ENCODE measurements around the gene VARS2. TPM values are rescaled to one million over a fixed set of nuclear protein-coding genes. Genes with fewer than 3 reads are reported as not detected.

VARS2 gene
- total RNA-seq, 2 experiments from 2014 or later = 83.0 to 84.0 TPM

DNA sequence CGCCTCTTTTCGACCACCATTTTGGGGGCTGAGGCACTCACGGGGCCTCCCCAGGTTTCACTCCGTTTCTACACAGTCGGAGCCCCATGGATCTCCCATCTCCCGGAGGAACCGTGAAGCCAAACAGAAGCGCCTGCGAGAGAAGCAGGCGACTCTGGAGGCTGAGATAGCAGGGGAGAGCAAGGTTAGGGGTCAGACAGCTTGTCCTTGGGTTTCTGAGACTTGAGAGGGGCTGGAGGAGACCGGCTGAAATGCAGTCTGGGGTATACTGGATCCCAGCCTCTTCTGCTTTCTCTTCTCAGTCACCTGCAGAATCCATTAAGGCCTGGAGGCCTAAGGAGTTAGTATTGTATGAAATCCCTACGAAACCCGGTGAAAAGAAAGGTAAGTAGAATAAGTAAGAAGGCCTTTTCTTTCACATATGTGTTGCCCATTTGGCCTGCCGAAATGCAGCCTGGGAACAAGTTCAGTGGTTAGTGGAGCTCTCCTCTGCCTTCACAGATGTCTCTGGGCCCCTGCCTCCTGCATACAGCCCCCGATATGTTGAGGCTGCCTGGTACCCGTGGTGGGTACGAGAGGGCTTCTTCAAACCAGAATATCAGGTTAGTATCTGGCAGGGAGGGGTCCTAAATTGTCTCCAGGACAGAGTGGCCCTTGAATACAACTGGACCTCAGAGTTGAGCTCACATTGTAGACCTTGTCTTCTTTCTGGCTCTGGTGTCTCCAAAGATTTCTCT lies 984 bp downstream of the VARS2 start:
- peak overlapping the region; percentile 88 for H3K27ac Mint-ChIP-seq
- no peaks in the 10 kb centered on the region for H3K9me3 Mint-ChIP-seq
- H3K36me3 Mint-ChIP-seq (ENCODE audit: low read depth) = peaks cover 52% of the 10 kb centered on the region
- peak overlapping the region; percentile 80 for H3K4me3 Mint-ChIP-seq
- peaks cover 26% of the 10 kb centered on the region for H3K4me1 Mint-ChIP-seq (ENCODE audit: low read depth)
- ATAC-seq (no peak), DNase-seq (peak; percentile 22)
- intact Hi-C loops (cut with micrococcal nuclease) = loop anchor here (5.0 kb wide), 1 partner anchor 172 kb away; no protein-coding TSS in a partner anchor
- TF ChIP-seq, protein P1, sequence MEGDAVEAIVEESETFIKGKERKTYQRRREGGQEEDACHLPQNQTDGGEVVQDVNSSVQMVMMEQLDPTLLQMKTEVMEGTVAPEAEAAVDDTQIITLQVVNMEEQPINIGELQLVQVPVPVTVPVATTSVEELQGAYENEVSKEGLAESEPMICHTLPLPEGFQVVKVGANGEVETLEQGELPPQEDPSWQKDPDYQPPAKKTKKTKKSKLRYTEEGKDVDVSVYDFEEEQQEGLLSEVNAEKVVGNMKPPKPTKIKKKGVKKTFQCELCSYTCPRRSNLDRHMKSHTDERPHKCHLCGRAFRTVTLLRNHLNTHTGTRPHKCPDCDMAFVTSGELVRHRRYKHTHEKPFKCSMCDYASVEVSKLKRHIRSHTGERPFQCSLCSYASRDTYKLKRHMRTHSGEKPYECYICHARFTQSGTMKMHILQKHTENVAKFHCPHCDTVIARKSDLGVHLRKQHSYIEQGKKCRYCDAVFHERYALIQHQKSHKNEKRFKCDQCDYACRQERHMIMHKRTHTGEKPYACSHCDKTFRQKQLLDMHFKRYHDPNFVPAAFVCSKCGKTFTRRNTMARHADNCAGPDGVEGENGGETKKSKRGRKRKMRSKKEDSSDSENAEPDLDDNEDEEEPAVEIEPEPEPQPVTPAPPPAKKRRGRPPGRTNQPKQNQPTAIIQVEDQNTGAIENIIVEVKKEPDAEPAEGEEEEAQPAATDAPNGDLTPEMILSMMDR (IDR thresholded peaks at IDR 0.05) = no peak
- POLR2A ChIA-PET = interaction anchor here (0.8 to 2.0 kb wide), 10 partner anchors 9 to 177 kb away, joined by 3 to 8 read pairs (median 3); no protein-coding TSS in a partner anchor
- CTCF ChIA-PET = interaction anchor here (0.7 to 9.2 kb wide), 31 partner anchors 9 to 433 kb away, joined by 3 to 116 read pairs (median 5); no protein-coding TSS in a partner anchor
- no peaks in the 10 kb centered on the region for H3K27me3 Mint-ChIP-seq

GRCh38 chr6:30915591-30915946 lies 1.5 kb downstream of the VARS2 start:
- DNase-seq = peak; percentile 19
- Mint-ChIP-seq H3K9me3 (no peaks in the 10 kb centered on the region), H3K27me3 (no peaks in the 10 kb centered on the region), H3K36me3 (ENCODE audit: low read depth) (peaks cover 55% of the 10 kb centered on the region), H3K4me1 (ENCODE audit: low read depth) (peaks cover 26% of the 10 kb centered on the region), H3K27ac (peak overlapping the region; percentile 67), H3K4me3 (peak overlapping the region; percentile 80)
- TF ChIP-seq, protein P1 (IDR thresholded peaks at IDR 0.05) = peak; percentile 72
- POLR2A ChIA-PET = interaction anchor here (0.8 to 1.4 kb wide), 8 partner anchors 10 to 186 kb away, joined by 3 to 4 read pairs (median 3); no protein-coding TSS in a partner anchor
- intact Hi-C loops (cut with micrococcal nuclease) = loop anchor here (5.0 kb wide), 1 partner anchor 172 kb away; no protein-coding TSS in a partner anchor
- no peak for ATAC-seq
- CTCF ChIA-PET = interaction anchor here (0.6 to 9.2 kb wide), 30 partner anchors 9 to 200 kb away, joined by 3 to 116 read pairs (median 4); no protein-coding TSS in a partner anchor

DNA sequence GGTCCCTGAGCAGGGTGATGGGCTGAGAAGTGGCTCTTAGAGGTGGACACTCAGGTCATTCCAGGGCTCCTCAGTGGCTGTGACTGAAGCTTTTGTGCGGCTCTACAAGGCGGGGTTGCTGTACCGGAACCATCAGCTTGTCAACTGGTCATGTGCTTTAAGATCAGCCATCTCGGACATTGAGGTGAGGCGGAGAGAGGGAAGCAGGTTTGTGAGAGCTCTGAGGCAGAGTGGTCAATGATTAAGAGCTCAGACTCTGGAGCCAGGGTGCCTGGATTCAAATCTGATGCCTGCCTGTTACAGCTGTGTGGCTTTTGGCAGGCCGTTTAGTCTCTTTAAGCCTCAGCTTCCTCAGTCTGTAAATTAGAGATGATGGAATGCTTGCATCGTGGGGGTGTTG lies 3.0 kb downstream of the VARS2 start:
- H3K36me3 Mint-ChIP-seq (ENCODE audit: low read depth) = peaks cover 45% of the 10 kb centered on the region
- CTCF ChIA-PET = interaction anchor here (2.7 to 9.2 kb wide), 5 partner anchors 11 to 170 kb away, joined by 13 to 116 read pairs (median 45); no protein-coding TSS in a partner anchor

GRCh38 chr6:30917487-30917886 lies 3.4 kb downstream of the VARS2 start:
- H3K27ac Mint-ChIP-seq = no peak overlapping the region
- TF ChIP-seq, protein P1 (IDR thresholded peaks at IDR 0.05) = no peak
- intact Hi-C loops (cut with micrococcal nuclease) = loop anchor here (5.0 kb wide), 1 partner anchor 170 kb away; no protein-coding TSS in a partner anchor
- POLR2A ChIA-PET = interaction anchor here (1.3 kb wide), 1 partner anchor 9 kb away, joined by 6 read pairs; no protein-coding TSS in a partner anchor
- no peaks in the 10 kb centered on the region for H3K27me3 Mint-ChIP-seq
- CTCF ChIA-PET = interaction anchor here (2.7 to 9.2 kb wide), 5 partner anchors 12 to 169 kb away, joined by 13 to 116 read pairs (median 45); no protein-coding TSS in a partner anchor
- H3K36me3 Mint-ChIP-seq (ENCODE audit: low read depth) = peaks cover 47% of the 10 kb centered on the region
- H3K4me3 Mint-ChIP-seq = no peak overlapping the region
- peaks cover 26% of the 10 kb centered on the region for H3K4me1 Mint-ChIP-seq (ENCODE audit: low read depth)
- ATAC-seq = no peak
- DNase-seq = no peak
- H3K9me3 Mint-ChIP-seq = no peaks in the 10 kb centered on the region

More for the DNA sequence above, 3.0 kb downstream of the VARS2 start:
- TF ChIP-seq, protein P1 (IDR thresholded peaks at IDR 0.05) = no peak
- no peak for ATAC-seq
- intact Hi-C loops (cut with micrococcal nuclease) = loop anchor here (5.0 kb wide), 1 partner anchor 170 kb away; no protein-coding TSS in a partner anchor
- Mint-ChIP-seq H3K9me3 (no peaks in the 10 kb centered on the region), H3K27ac (no peak overlapping the region), H3K4me3 (no peak overlapping the region), H3K4me1 (ENCODE audit: low read depth) (peaks cover 26% of the 10 kb centered on the region), H3K27me3 (no peaks in the 10 kb centered on the region)
- POLR2A ChIA-PET = interaction anchor here (1.3 kb wide), 1 partner anchor 10 kb away, joined by 6 read pairs; no protein-coding TSS in a partner anchor
- no peak for DNase-seq

Data from activated CD8-positive, alpha-beta T cell treated with anti-CD3 and anti-CD28 coated beads for 36 hours (primary cell).